ENCODE measurements around the gene AOAH. TPM values are rescaled to one million over a fixed set of nuclear protein-coding genes. Genes with fewer than 3 reads are reported as not detected.
"Not testable (repeated sequence)": the region's sequence is repeated elsewhere in the genome, so short reads cannot be mapped to it uniquely, and the experiment has no call there.

AOAH gene
- total RNA-seq, 1 donor: not detected

- no peak for DNase-seq (ENCODE audit: low read depth)
- H3K4me3 ChIP-seq (ENCODE audit: low read depth, low read length): no peak overlapping the region
- no peak for TF ChIP-seq CTCF (IDR thresholded peaks at IDR 0.05; ENCODE audit: insufficient read depth, low read depth, low read length)
Observed at GRCh38 chr7:36650320-36650719, 74.0 kb downstream of the AOAH start.

DNA sequence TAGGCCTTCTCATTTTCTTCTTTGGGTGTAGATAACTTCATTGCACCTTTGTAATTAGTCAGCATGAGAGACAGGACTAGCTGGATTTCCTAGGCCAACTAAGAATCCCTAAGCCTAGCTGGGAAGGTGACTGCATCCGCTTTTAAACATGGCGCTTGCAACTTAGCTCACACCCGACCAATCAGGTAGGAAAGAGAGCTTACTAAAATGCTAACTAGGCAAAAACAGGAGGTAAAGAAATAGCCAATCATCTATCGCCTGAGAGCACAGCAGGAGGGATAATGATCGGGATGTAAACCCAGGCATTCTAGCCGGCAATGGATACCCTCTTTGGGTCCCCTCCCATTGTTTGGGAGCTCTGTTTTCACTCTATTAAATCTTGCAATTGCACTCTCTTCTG is 75.0 kb downstream of the AOAH start:
- not testable (repeated sequence) for DNase-seq (ENCODE audit: low read depth); H3K4me3 ChIP-seq (ENCODE audit: low read depth, low read length)

GRCh38 chr7:36648441-36648840 is 75.9 kb downstream of the AOAH start:
- no peak for DNase-seq (ENCODE audit: low read depth)
- no peak overlapping the region for H3K4me3 ChIP-seq (ENCODE audit: low read depth, low read length)
- TF ChIP-seq CTCF (IDR thresholded peaks at IDR 0.05; ENCODE audit: insufficient read depth, low read depth, low read length): no peak

GRCh38 chr7:36644625-36645422 is 79.5 kb downstream of the AOAH start:
- TF ChIP-seq CTCF (IDR thresholded peaks at IDR 0.05; ENCODE audit: insufficient read depth, low read depth, low read length): no peak
- DNase-seq (ENCODE audit: low read depth): no peak
- no peak overlapping the region for H3K4me3 ChIP-seq (ENCODE audit: low read depth, low read length)

DNA sequence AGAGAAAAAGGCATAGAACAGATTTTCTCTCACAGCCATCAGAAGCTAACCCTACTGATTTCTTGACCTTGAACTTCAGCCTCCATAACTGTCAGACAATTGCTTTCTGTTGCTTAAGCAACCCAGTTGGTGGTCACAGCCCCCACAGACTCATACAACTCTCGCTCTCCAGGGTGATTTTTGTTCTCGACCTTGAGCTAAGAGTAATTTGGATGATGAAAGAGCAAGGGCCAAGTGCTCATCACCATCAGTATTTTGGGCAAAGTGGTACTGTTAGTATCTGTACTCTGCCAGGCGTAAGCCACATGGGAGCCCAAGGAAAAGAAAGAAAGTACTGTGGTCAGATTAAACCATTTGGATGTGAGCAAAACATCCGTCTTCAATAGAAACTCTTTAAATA is 81.9 kb downstream of the AOAH start:
- no peak overlapping the region for H3K4me3 ChIP-seq (ENCODE audit: low read depth, low read length)
- TF ChIP-seq CTCF (IDR thresholded peaks at IDR 0.05; ENCODE audit: insufficient read depth, low read depth, low read length): no peak
- DNase-seq (ENCODE audit: low read depth): no peak

DNA sequence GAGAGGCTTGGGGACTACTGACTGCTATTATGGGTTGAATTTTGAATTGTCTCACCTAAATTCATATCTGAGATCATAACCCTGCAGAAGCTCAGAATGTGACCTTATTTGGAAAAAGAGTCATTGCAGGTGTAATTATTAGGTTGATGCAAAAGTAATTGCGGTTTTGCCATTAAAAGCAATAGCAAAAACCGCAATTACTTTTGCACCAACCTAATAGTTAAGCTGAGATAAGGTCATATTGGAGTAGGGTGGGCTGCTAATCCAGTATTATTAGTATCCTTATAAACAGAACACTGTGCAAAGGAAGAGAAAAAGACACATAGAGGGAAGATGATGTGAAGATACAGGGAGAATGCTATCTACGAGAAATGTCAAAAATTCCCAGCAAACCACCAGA is 82.3 kb downstream of the AOAH start:
- DNase-seq (ENCODE audit: low read depth): no peak
- TF ChIP-seq CTCF (IDR thresholded peaks at IDR 0.05; ENCODE audit: insufficient read depth, low read depth, low read length): no peak
- no peak overlapping the region for H3K4me3 ChIP-seq (ENCODE audit: low read depth, low read length)

DNA sequence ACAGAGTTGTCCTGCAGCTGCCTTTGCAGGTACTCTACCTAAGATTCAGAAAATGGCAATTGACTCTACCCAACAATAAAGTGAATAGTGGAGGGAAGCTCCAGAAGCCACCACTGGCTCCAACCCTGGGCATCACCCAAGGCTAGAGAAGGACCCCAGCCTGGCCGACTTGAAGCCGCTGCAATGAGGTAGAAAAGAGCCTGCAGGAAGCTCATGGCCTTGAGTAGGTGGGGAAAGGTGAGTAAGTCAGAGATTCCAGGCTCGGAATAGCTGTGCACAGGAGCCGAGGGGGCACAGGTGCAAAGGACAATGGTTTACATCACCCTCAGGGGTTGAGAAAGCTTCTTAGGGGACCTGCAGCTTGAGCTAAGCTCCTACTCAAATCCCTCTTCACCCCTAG is 83.6 kb downstream of the AOAH start:
- TF ChIP-seq CTCF (IDR thresholded peaks at IDR 0.05; ENCODE audit: insufficient read depth, low read depth, low read length): no peak
- no peak overlapping the region for H3K4me3 ChIP-seq (ENCODE audit: low read depth, low read length)
- DNase-seq (ENCODE audit: low read depth): no peak

Data from fibroblast of villous mesenchyme (primary cell).